GM12865 (cell line): ENCODE results near the gene TNRC6C.

Experiments used
- DNase-seq: peaks from one replicate; pipeline ENCODE4 v3.0.0; 2010; ENCODE audit warnings: low read depth
- H3K4me3 ChIP-seq: 2 replicates; pipeline ENCODE4 v1.5.1; 2011; ENCODE audit warnings: mild to moderate bottlenecking, low read depth, low read length, control low read depth
- CTCF ChIP-seq: IDR thresholded peaks from 2 replicates; pipeline ENCODE4 v1.5.1; 2011; ENCODE audit warnings: low read length, control low read depth, low read depth, inconsistent platforms; ENCODE audit not compliant: insufficient read depth; ENCODE audit errors: missing control alignments

The TNRC6C gene

GRCh38 chr17:78105101-78105500, 146.6 kb downstream of the TNRC6C start:
- H3K4me3 ChIP-seq = no peak overlapping the region
- DNase-seq = no peak
- no peak for TF ChIP-seq CTCF

- no peak overlapping the region for H3K4me3 ChIP-seq
- no peak for TF ChIP-seq CTCF
- no peak for DNase-seq
Observed at GRCh38 chr17:78105551-78105950, 147.0 kb downstream of the TNRC6C start.

GRCh38 chr17:78106211-78106610, 147.7 kb downstream of the TNRC6C start:
- no peak for DNase-seq
- no peak for TF ChIP-seq CTCF

GRCh38 chr17:78107457-78107856, 149.0 kb downstream of the TNRC6C start:
- DNase-seq = no peak
- TF ChIP-seq CTCF = no peak
- H3K4me3 ChIP-seq = no peak overlapping the region

More at GRCh38 chr17:78106211-78106610, 147.7 kb downstream of the TNRC6C start:
- H3K4me3 ChIP-seq = no peak overlapping the region

- DNase-seq = no peak
- H3K4me3 ChIP-seq = no peak overlapping the region
- TF ChIP-seq CTCF = no peak
Observed at GRCh38 chr17:78107976-78108725, 149.6 kb downstream of the TNRC6C start.

- no peak for TF ChIP-seq CTCF
- no peak for DNase-seq
- no peak overlapping the region for H3K4me3 ChIP-seq
Observed at GRCh38 chr17:78108726-78109488, 150.4 kb downstream of the TNRC6C start.
